ENCODE data around the gene ELF5.

Gene ELF5

GRCh38 chr11:34514597-34514996 lies 1.0 kb upstream of the ELF5 start:
- H3K9me3 ChIP-seq (ENCODE audit: insufficient read depth, low read length, severe bottlenecking) = no peaks in the 10 kb centered on the region
- TF ChIP-seq EZH2 (IDR thresholded peaks at IDR 0.05; ENCODE audit: borderline replicate concordance, low read depth, low read length, severe bottlenecking) = no peak
- no peak for TF ChIP-seq CTCF (IDR thresholded peaks at IDR 0.05; ENCODE audit: borderline replicate concordance, extremely low read depth, low read length, poor library complexity, severe bottlenecking)
- H3K79me2 ChIP-seq (ENCODE audit: insufficient read depth, low read length) = no peaks in the 10 kb centered on the region
- no peak for DNase-seq
- no peak overlapping the region for H3K9ac ChIP-seq (ENCODE audit: low read depth, low read length)
- ATAC-seq (ENCODE audit: insufficient read depth, low read depth) = no peak
- H3K27ac ChIP-seq (ENCODE audit: low read length) = no peak overlapping the region
- no peak overlapping the region for H3K4me2 ChIP-seq (ENCODE audit: insufficient read depth, low read length)
- no peaks in the 10 kb centered on the region for H3K4me1 ChIP-seq (ENCODE audit: insufficient read depth, low read length)
- no peak overlapping the region for H3K4me3 ChIP-seq (ENCODE audit: low read depth in 1 of 2, low read length in 2 of 2)
- H3K27me3 ChIP-seq (ENCODE audit: insufficient read depth, low read length, poor library complexity) = no peaks in the 10 kb centered on the region
- no peak overlapping the region for H2AFZ ChIP-seq (ENCODE audit: low read depth, low read length)
- no peaks in the 10 kb centered on the region for H4K20me1 ChIP-seq (ENCODE audit: insufficient read depth, low read length)
- H3K36me3 ChIP-seq (ENCODE audit: insufficient read depth, low read length) = no peaks in the 10 kb centered on the region

- Histone ChIP-seq H3K4me3 (ENCODE audit: low read depth in 1 of 2, low read length in 2 of 2) (no peak overlapping the region), H3K4me2 (ENCODE audit: insufficient read depth, low read length) (no peak overlapping the region), H3K27me3 (ENCODE audit: insufficient read depth, low read length, poor library complexity) (no peaks in the 10 kb centered on the region), H4K20me1 (ENCODE audit: insufficient read depth, low read length) (no peaks in the 10 kb centered on the region), H3K9ac (ENCODE audit: low read depth, low read length) (no peak overlapping the region), H3K79me2 (ENCODE audit: insufficient read depth, low read length) (no peaks in the 10 kb centered on the region), H2AFZ (ENCODE audit: low read depth, low read length) (no peak overlapping the region), H3K9me3 (ENCODE audit: insufficient read depth, low read length, severe bottlenecking) (no peaks in the 10 kb centered on the region), H3K27ac (ENCODE audit: low read length) (no peak overlapping the region), H3K4me1 (ENCODE audit: insufficient read depth, low read length) (no peaks in the 10 kb centered on the region), H3K36me3 (ENCODE audit: insufficient read depth, low read length) (no peaks in the 10 kb centered on the region)
- TF ChIP-seq EZH2 (IDR thresholded peaks at IDR 0.05; ENCODE audit: borderline replicate concordance, low read depth, low read length, severe bottlenecking) (no peak), CTCF (IDR thresholded peaks at IDR 0.05; ENCODE audit: borderline replicate concordance, extremely low read depth, low read length, poor library complexity, severe bottlenecking) (peak; percentile 86)
- ATAC-seq (ENCODE audit: insufficient read depth, low read depth) = peak; percentile 99
- peak; percentile 56 for DNase-seq
Measured at GRCh38 chr11:34512840-34513681, 533 bp downstream of the ELF5 start.

- Histone ChIP-seq H3K27ac (ENCODE audit: low read length) (no peak overlapping the region), H3K27me3 (ENCODE audit: insufficient read depth, low read length, poor library complexity) (peaks cover 2% of the 10 kb centered on the region), H3K36me3 (ENCODE audit: insufficient read depth, low read length) (no peaks in the 10 kb centered on the region), H4K20me1 (ENCODE audit: insufficient read depth, low read length) (no peaks in the 10 kb centered on the region), H3K9me3 (ENCODE audit: insufficient read depth, low read length, severe bottlenecking) (no peaks in the 10 kb centered on the region), H3K4me1 (ENCODE audit: insufficient read depth, low read length) (no peaks in the 10 kb centered on the region), H3K4me2 (ENCODE audit: insufficient read depth, low read length) (no peak overlapping the region), H3K9ac (ENCODE audit: low read depth, low read length) (no peak overlapping the region), H3K79me2 (ENCODE audit: insufficient read depth, low read length) (no peaks in the 10 kb centered on the region), H2AFZ (ENCODE audit: low read depth, low read length) (no peak overlapping the region), H3K4me3 (ENCODE audit: low read depth in 1 of 2, low read length in 2 of 2) (no peak overlapping the region)
- no peak for ATAC-seq (ENCODE audit: insufficient read depth, low read depth)
- TF ChIP-seq CTCF (IDR thresholded peaks at IDR 0.05; ENCODE audit: borderline replicate concordance, extremely low read depth, low read length, poor library complexity, severe bottlenecking) (no peak), EZH2 (IDR thresholded peaks at IDR 0.05; ENCODE audit: borderline replicate concordance, low read depth, low read length, severe bottlenecking) (no peak)
- DNase-seq = no peak
Measured at GRCh38 chr11:34510673-34511072, 2.9 kb downstream of the ELF5 start.
